ENCODE results near the gene NKX3-2. TPM values are rescaled to one million over a fixed set of nuclear protein-coding genes. Genes with fewer than 3 reads are reported as not detected.
A peak's percentile ranks its signal among the peaks of the same experiment; 100 is the strongest.

The NKX3-2 gene
- total RNA-seq, 1 experiment from 2014 or later: 1.4 TPM

DNA sequence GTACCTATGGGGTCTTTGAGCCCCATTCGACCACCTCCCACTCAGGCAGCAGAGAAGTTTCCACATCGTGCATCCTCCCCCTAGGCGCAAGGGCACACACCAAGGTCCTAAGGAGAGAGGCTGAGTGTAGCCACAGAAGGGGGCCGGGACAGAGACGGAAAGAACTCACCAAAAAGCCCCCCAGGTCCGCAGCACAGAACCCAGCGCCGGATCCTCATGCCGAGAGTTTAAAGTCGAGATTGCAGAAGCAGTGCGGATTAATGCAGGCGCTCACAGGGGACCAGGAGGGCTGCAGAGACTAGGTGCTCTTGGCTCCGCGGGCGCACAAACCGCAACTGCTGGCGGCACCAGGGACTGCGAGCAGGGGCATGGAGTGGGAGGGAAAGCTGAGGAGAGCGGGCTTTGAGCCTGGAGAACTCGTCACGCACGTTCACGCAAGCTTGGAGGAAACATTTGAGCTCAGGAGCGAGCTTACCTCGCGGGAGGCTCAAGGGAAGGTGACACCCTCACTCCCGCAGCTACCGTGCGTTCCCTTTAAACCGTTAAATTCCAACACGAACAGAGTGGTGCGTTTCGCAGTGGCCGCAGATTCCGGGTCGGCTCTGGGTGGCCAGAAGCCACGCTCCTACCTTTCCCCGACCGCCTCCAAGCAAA lies 8.5 kb downstream of the NKX3-2 start:
- no peaks in the 10 kb centered on the region for H3K9me3 ChIP-seq (ENCODE audit: control insufficient read depth in 1 of 2, insufficient read depth in 1 of 2, low read depth in 1 of 2, low read length in 2 of 2)
- no peaks in the 10 kb centered on the region for H3K4me1 ChIP-seq (ENCODE audit: control insufficient read depth in 1 of 2, insufficient read depth in 2 of 2, low read length in 2 of 2)
- ChIA-PET CTCF (no interaction called here), RAD21 (ENCODE audit: low non-redundant PET in 1 of 2, low total read pairs in 2 of 2, uncharacterized antibody in 2 of 2, unreplicated experiment in 2 of 2) (no interaction called here), POLR2A (no interaction called here)
- H3K9ac ChIP-seq (ENCODE audit: low read length): no peak overlapping the region
- no peaks in the 10 kb centered on the region for H3K79me2 ChIP-seq (ENCODE audit: insufficient read depth, low read length)
- H3K27ac ChIP-seq (ENCODE audit: low read depth, low read length): no peak overlapping the region
- no peak overlapping the region for H3K4me2 ChIP-seq (ENCODE audit: low read length)
- ATAC-seq (0 out of 2 replicates have a peak, but pooled peaks have one; percentile 38), DNase-seq (ENCODE audit: low read depth, low spot score) (no peak)
- H2AFZ ChIP-seq (ENCODE audit: low read depth, low read length, poor library complexity, severe bottlenecking): no peak overlapping the region
- no peaks in the 10 kb centered on the region for H3K9me2 ChIP-seq (ENCODE audit: insufficient read depth)
- no peaks in the 10 kb centered on the region for H3K27me3 ChIP-seq (ENCODE audit: insufficient read depth, low read length)
- TF ChIP-seq RAD21 (IDR thresholded peaks at IDR 0.05; ENCODE audit: low read depth): no peak
- TF ChIP-seq, protein P1, sequence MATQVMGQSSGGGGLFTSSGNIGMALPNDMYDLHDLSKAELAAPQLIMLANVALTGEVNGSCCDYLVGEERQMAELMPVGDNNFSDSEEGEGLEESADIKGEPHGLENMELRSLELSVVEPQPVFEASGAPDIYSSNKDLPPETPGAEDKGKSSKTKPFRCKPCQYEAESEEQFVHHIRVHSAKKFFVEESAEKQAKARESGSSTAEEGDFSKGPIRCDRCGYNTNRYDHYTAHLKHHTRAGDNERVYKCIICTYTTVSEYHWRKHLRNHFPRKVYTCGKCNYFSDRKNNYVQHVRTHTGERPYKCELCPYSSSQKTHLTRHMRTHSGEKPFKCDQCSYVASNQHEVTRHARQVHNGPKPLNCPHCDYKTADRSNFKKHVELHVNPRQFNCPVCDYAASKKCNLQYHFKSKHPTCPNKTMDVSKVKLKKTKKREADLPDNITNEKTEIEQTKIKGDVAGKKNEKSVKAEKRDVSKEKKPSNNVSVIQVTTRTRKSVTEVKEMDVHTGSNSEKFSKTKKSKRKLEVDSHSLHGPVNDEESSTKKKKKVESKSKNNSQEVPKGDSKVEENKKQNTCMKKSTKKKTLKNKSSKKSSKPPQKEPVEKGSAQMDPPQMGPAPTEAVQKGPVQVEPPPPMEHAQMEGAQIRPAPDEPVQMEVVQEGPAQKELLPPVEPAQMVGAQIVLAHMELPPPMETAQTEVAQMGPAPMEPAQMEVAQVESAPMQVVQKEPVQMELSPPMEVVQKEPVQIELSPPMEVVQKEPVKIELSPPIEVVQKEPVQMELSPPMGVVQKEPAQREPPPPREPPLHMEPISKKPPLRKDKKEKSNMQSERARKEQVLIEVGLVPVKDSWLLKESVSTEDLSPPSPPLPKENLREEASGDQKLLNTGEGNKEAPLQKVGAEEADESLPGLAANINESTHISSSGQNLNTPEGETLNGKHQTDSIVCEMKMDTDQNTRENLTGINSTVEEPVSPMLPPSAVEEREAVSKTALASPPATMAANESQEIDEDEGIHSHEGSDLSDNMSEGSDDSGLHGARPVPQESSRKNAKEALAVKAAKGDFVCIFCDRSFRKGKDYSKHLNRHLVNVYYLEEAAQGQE (IDR thresholded peaks at IDR 0.05; ENCODE audit: low read depth): no peak
- TF ChIP-seq SRF (IDR thresholded peaks at IDR 0.05; ENCODE audit: low read depth): no peak
- TF ChIP-seq TCF7L2 (IDR thresholded peaks at IDR 0.05; ENCODE audit: borderline replicate concordance, extremely low read depth, insufficient read depth, insufficient read length): no peak
- no peak for TF ChIP-seq EZH2phosphoT487 (IDR thresholded peaks at IDR 0.05; ENCODE audit: borderline replicate concordance)
- no peak for TF ChIP-seq EGR1 (IDR thresholded peaks at IDR 0.05; ENCODE audit: low read depth)
- TF ChIP-seq, protein P2, sequence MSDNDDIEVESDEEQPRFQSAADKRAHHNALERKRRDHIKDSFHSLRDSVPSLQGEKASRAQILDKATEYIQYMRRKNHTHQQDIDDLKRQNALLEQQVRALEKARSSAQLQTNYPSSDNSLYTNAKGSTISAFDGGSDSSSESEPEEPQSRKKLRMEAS (IDR thresholded peaks at IDR 0.05): no peak
- no peak for TF ChIP-seq POLR2A (IDR thresholded peaks at IDR 0.05; ENCODE audit: borderline replicate concordance, extremely low read depth, insufficient read depth, insufficient read length)
- no peak for TF ChIP-seq POLR2AphosphoS5 (IDR thresholded peaks at IDR 0.05; ENCODE audit: low read depth, low read length)
- BruUV-seq (replicated peaks): no TSS peak
- intact Hi-C loops (cut with micrococcal nuclease): no loop called here
- H3K36me3 ChIP-seq (ENCODE audit: control insufficient read depth in 1 of 2, insufficient read depth in 2 of 2, low read length in 2 of 2): no peaks in the 10 kb centered on the region
- no peaks in the 10 kb centered on the region for H4K20me1 ChIP-seq (ENCODE audit: insufficient read depth)
- H3K4me3 ChIP-seq (replicated peaks in 1 of 2; ENCODE audit: low read depth in 1 of 2, low read length in 2 of 2): no peak overlapping the region
